Activated CD8-positive, alpha-beta T cell treated with anti-CD3 and anti-CD28 coated beads for 36 hours (primary cell): ENCODE measurements around the gene MAST3. TPM values are rescaled to one million over a fixed set of nuclear protein-coding genes. Genes with fewer than 3 reads are reported as not detected.

ENCODE experiments used
- ATAC-seq: fragments of 200-7000 bp; cut with Tn5 transposase; one replicate; pipeline ENCODE4 v1.10.0; 2021; ENCODE audit warnings: mild to moderate bottlenecking, moderate library complexity
- CTCF ChIA-PET: fragments of 350-600 bp; sonication (Branson Sonifier 250); formaldehyde crosslinking; loops from one replicate; lab custom pipeline; 2021; ENCODE audit warnings: antibody characterized with exemption; lab: Charles Lee
- POLR2A ChIA-PET: fragments of 350-600 bp; sonication (Branson Sonifier 250); formaldehyde crosslinking; loops from one replicate; lab custom pipeline; 2021; ENCODE audit warnings: antibody characterized with exemption; lab: Charles Lee
- DNase-seq: peaks from one replicate; pipeline ENCODE4 v3.0.0-alpha.2; 2020
- H3K27ac Mint-ChIP-seq: one replicate; pipeline ENCODE4 v1.8.0; 2021; ENCODE audit warnings: mild to moderate bottlenecking, mixed read lengths
- H3K27me3 Mint-ChIP-seq: one replicate; pipeline ENCODE4 v1.8.0; 2021; ENCODE audit warnings: mixed read lengths
- H3K36me3 Mint-ChIP-seq: one replicate; pipeline ENCODE4 v1.8.0; 2021; ENCODE audit warnings: low read depth, mixed read lengths
- H3K4me1 Mint-ChIP-seq: one replicate; pipeline ENCODE4 v1.8.0; 2021; ENCODE audit warnings: low read depth, mixed read lengths
- H3K4me3 Mint-ChIP-seq: one replicate; pipeline ENCODE4 v1.8.0; 2021; ENCODE audit warnings: mild to moderate bottlenecking, moderate library complexity, mixed read lengths
- H3K9me3 Mint-ChIP-seq: one replicate; pipeline ENCODE4 v1.8.0; 2021; ENCODE audit warnings: mixed read lengths
- CTCF ChIP-seq: fragments of 200-600 bp; IDR thresholded peaks from one replicate; pipeline ENCODE4 v1.8.0; 2022; ENCODE audit warnings: antibody characterized with exemption, mild to moderate bottlenecking
- intact Hi-C: fragments of 100-400 bp; cut with micrococcal nuclease; formaldehyde crosslinking; loops from one replicate; pipeline ENCODE4 v1.10.0; 2022
- total RNA-seq, 2 experiments: library from RNA; stranded (reverse); gene quantifications; one replicate each; pipeline ENCODE4 v1.2.3, GENCODE V29; 2021

Gene MAST3
- total RNA-seq, 2 experiments from 2014 or later: 23.1 to 23.3 TPM

- TF ChIP-seq CTCF: no peak
- Mint-ChIP-seq H3K27ac (peak overlapping the region; percentile 94), H3K27me3 (no peaks in the 10 kb centered on the region), H3K4me3 (peak overlapping the region; percentile 52), H3K9me3 (no peaks in the 10 kb centered on the region), H3K36me3 (no peaks in the 10 kb centered on the region), H3K4me1 (peaks cover 68% of the 10 kb centered on the region)
- DNase-seq (peak; percentile 27), ATAC-seq (no peak)
- CTCF ChIA-PET: interaction anchor here (0.6 to 2.2 kb wide), 3 partner anchors 8 to 144 kb away, joined by 3 to 7 read pairs (median 4); partner anchors contain the start of genes ARRDC2 and MAST3
- intact Hi-C loops: no loop called here
- POLR2A ChIA-PET: interaction anchor here (0.7 to 3.0 kb wide), 6 partner anchors 9 to 82 kb away, joined by 3 to 14 read pairs (median 4); partner anchors contain the start of genes ARRDC2 and MAST3
Measured at GRCh38 chr19:18089726-18090125, 7.9 kb upstream of the MAST3 start.

- ATAC-seq (no peak), DNase-seq (peak; percentile 32)
- peak overlapping the region; percentile 94 for H3K27ac Mint-ChIP-seq
- no peaks in the 10 kb centered on the region for H3K9me3 Mint-ChIP-seq
- H3K36me3 Mint-ChIP-seq: no peaks in the 10 kb centered on the region
- TF ChIP-seq CTCF: no peak
- intact Hi-C loops: no loop called here
- H3K4me1 Mint-ChIP-seq: peaks cover 61% of the 10 kb centered on the region
- peak overlapping the region; percentile 46 for H3K4me3 Mint-ChIP-seq
- POLR2A ChIA-PET: interaction anchor here (0.8 to 3.0 kb wide), 8 partner anchors 8 to 190 kb away, joined by 3 to 14 read pairs (median 4); partner anchors contain the start of genes ARRDC2, JUND and MAST3
- H3K27me3 Mint-ChIP-seq: no peaks in the 10 kb centered on the region
- CTCF ChIA-PET: interaction anchor here (1.0 to 2.4 kb wide), 5 partner anchors 9 to 297 kb away, joined by 3 to 10 read pairs (median 3); partner anchors contain the start of gene ARRDC2
Measured at GRCh38 chr19:18090545-18091216, 6.9 kb upstream of the MAST3 start.

- peaks cover 58% of the 10 kb centered on the region for H3K4me1 Mint-ChIP-seq
- no peaks in the 10 kb centered on the region for H3K9me3 Mint-ChIP-seq
Measured at GRCh38 chr19:18091217-18091608, 6.4 kb upstream of the MAST3 start.

GRCh38 chr19:18093439-18094161, 4.0 kb upstream of the MAST3 start:
- Mint-ChIP-seq H3K4me3 (no peak overlapping the region), H3K27me3 (no peaks in the 10 kb centered on the region), H3K36me3 (no peaks in the 10 kb centered on the region), H3K9me3 (no peaks in the 10 kb centered on the region), H3K27ac (no peak overlapping the region), H3K4me1 (peaks cover 42% of the 10 kb centered on the region)
- no peak for TF ChIP-seq CTCF
- peak; percentile 24 for DNase-seq
- no peak for ATAC-seq
- ChIA-PET CTCF (interaction anchor here (1.1 to 1.6 kb wide), 2 partner anchors 18 to 155 kb away, joined by 3 to 7 read pairs; no protein-coding TSS in a partner anchor), POLR2A (interaction anchor here (1.3 kb wide), 1 partner anchor 13 kb away, joined by 3 read pairs; no protein-coding TSS in a partner anchor)
- intact Hi-C loops: no loop called here

More at GRCh38 chr19:18091217-18091608, 6.4 kb upstream of the MAST3 start:
- peak; percentile 67 for ATAC-seq
- H3K4me3 Mint-ChIP-seq: peak overlapping the region; percentile 46
- no peaks in the 10 kb centered on the region for H3K36me3 Mint-ChIP-seq
- peak; percentile 96 for DNase-seq
- intact Hi-C loops: no loop called here
- H3K27me3 Mint-ChIP-seq: no peaks in the 10 kb centered on the region
- no peak for TF ChIP-seq CTCF
- H3K27ac Mint-ChIP-seq: peak overlapping the region; percentile 94
- POLR2A ChIA-PET: interaction anchor here (0.8 to 2.3 kb wide), 5 partner anchors 18 to 189 kb away, joined by 3 to 11 read pairs (median 4); partner anchors contain the start of gene JUND
- CTCF ChIA-PET: interaction anchor here (1.0 to 2.4 kb wide), 6 partner anchors 9 to 297 kb away, joined by 3 to 10 read pairs (median 3); partner anchors contain the start of gene ARRDC2
